Chondrocyte (in vitro differentiated cells): ENCODE measurements around the gene MED13L. TPM values are rescaled to one million over a fixed set of nuclear protein-coding genes. Genes with fewer than 3 reads are reported as not detected.

ENCODE experiments used
- DNase-seq: peaks from one replicate; pipeline ENCODE4 v3.0.0; 2021; ENCODE audit warnings: mixed read lengths, low spot score
- H3K27ac Mint-ChIP-seq: one replicate; pipeline ENCODE4 v1.8.0; 2021; ENCODE audit warnings: mild to moderate bottlenecking, moderate library complexity, mixed read lengths; ENCODE audit not compliant: unreplicated experiment
- H3K27me3 Mint-ChIP-seq: 2 replicates; pipeline ENCODE4 v1.8.0; 2021; ENCODE audit warnings: low read depth, mixed read lengths
- H3K36me3 Mint-ChIP-seq: 2 replicates; pipeline ENCODE4 v1.8.0; 2021; ENCODE audit warnings: low read depth, mixed read lengths
- H3K4me1 Mint-ChIP-seq: 2 replicates; pipeline ENCODE4 v1.8.0; 2021; ENCODE audit warnings: low read depth, mild to moderate bottlenecking, mixed read lengths
- H3K4me3 Mint-ChIP-seq: one replicate; pipeline ENCODE4 v1.8.0; 2021; ENCODE audit warnings: mild to moderate bottlenecking, moderate library complexity, mixed read lengths; ENCODE audit not compliant: unreplicated experiment
- H3K9me3 Mint-ChIP-seq: 2 replicates; pipeline ENCODE4 v1.8.0; 2021; ENCODE audit warnings: low read depth, mixed read lengths
- CTCF ChIP-seq: fragments of 200-600 bp; sonication (generic); IDR thresholded peaks from 2 replicates; pipeline ENCODE4 v1.5.0; 2021; ENCODE audit warnings: antibody characterized with exemption, mild to moderate bottlenecking, moderate library complexity
- total RNA-seq: library from RNA; stranded (reverse); gene quantifications from 3 replicates; pipeline ENCODE4 v1.2.1, GENCODE V29; 2021

MED13L gene
- total RNA-seq, 1 donor from 2014 or later, result 162 TPM

GRCh38 chr12:116060764-116061163 lies 216.7 kb downstream of the MED13L start:
- Mint-ChIP-seq H3K36me3 (no peaks in the 10 kb centered on the region), H3K9me3 (no peaks in the 10 kb centered on the region), H3K4me1 (peaks cover 35% of the 10 kb centered on the region), H3K27me3 (no peaks in the 10 kb centered on the region), H3K4me3 (no peak overlapping the region), H3K27ac (peak overlapping the region; percentile 45)
- TF ChIP-seq CTCF, result no peak
- DNase-seq, result no peak

GRCh38 chr12:116059904-116060303 lies 217.6 kb downstream of the MED13L start:
- Mint-ChIP-seq H3K4me1 (peaks cover 27% of the 10 kb centered on the region), H3K27me3 (no peaks in the 10 kb centered on the region), H3K9me3 (no peaks in the 10 kb centered on the region), H3K27ac (no peak overlapping the region), H3K36me3 (no peaks in the 10 kb centered on the region), H3K4me3 (no peak overlapping the region)
- DNase-seq, result no peak
- no peak for TF ChIP-seq CTCF

- H3K36me3 Mint-ChIP-seq, result no peaks in the 10 kb centered on the region
- TF ChIP-seq CTCF, result no peak
- H3K4me3 Mint-ChIP-seq, result no peak overlapping the region
- no peaks in the 10 kb centered on the region for H3K27me3 Mint-ChIP-seq
- no peak overlapping the region for H3K27ac Mint-ChIP-seq
- no peaks in the 10 kb centered on the region for H3K9me3 Mint-ChIP-seq
- peaks cover 31% of the 10 kb centered on the region for H3K4me1 Mint-ChIP-seq
- no peak for DNase-seq
These were observed 218.9 kb downstream of the MED13L start for GRCh38 chr12:116058574-116058973.

GRCh38 chr12:116057356-116057755 lies 220.1 kb downstream of the MED13L start:
- no peak for DNase-seq
- Mint-ChIP-seq H3K36me3 (no peaks in the 10 kb centered on the region), H3K27ac (no peak overlapping the region), H3K4me3 (no peak overlapping the region), H3K27me3 (no peaks in the 10 kb centered on the region), H3K4me1 (peaks cover 40% of the 10 kb centered on the region), H3K9me3 (no peaks in the 10 kb centered on the region)
- no peak for TF ChIP-seq CTCF

GRCh38 chr12:116055895-116056607 lies 221.4 kb downstream of the MED13L start:
- no peak for DNase-seq
- Mint-ChIP-seq H3K27me3 (no peaks in the 10 kb centered on the region), H3K36me3 (no peaks in the 10 kb centered on the region), H3K9me3 (no peaks in the 10 kb centered on the region), H3K4me3 (no peak overlapping the region), H3K27ac (peak overlapping the region; percentile 27), H3K4me1 (peaks cover 49% of the 10 kb centered on the region)
- no peak for TF ChIP-seq CTCF
